HEK293 (cell line): Measurements from ENCODE around the gene WDTC1.

Experiments used
- CTCF ChIA-PET: fragments of 350-600 bp; formaldehyde crosslinking; extraction: SDS; loops from one replicate; lab custom pipeline; 2021; ENCODE audit warnings: antibody characterized with exemption; lab: Yijun Ruan, JAX
- POLR2A ChIA-PET: fragments of 300-600 bp; formaldehyde crosslinking; extraction: SDS; loops from one replicate; lab custom pipeline; 2020; ENCODE audit warnings: antibody characterized with exemption, inconsistent platforms; lab: Yijun Ruan, JAX
- H3K27ac ChIP-seq: fragments of 200-500 bp; sonication (Bioruptor generic); 2 replicates; pipeline ENCODE4 v1.5.1; 2014; ENCODE audit warnings: low read depth, low read length, control low read depth, inconsistent platforms; ENCODE audit errors: extremely low read depth
- H3K36me3 ChIP-seq, 2 experiments: fragments of 200-500 bp in 1 of 2; sonication (Bioruptor generic) in 1 of 2; 1 replicate in 1 of 2; 2 replicates in 1 of 2; pipeline ENCODE4 v1.5.1; 2014 to 2017; ENCODE audit warnings: inconsistent platforms in 2 of 2, low read length in 2 of 2; ENCODE audit not compliant: control insufficient read depth in 2 of 2, insufficient read depth in 1 of 2
- H3K4me1 ChIP-seq: fragments of 200-500 bp; sonication (Bioruptor generic); 2 replicates; pipeline ENCODE4 v1.5.1; 2014; ENCODE audit warnings: mild to moderate bottlenecking, low read length, inconsistent platforms; ENCODE audit not compliant: control insufficient read depth, insufficient read depth
- H3K4me3 ChIP-seq: 2 replicates; pipeline ENCODE4 v1.5.1; 2011; ENCODE audit warnings: low read depth, mild to moderate bottlenecking, control low read depth, low read length, moderate library complexity
- H3K9me3 ChIP-seq: fragments of 200-500 bp; sonication (Bioruptor generic); 2 replicates; pipeline ENCODE4 v1.5.1; 2014; ENCODE audit warnings: low read depth, low read length, inconsistent platforms; ENCODE audit not compliant: control insufficient read depth, insufficient read depth
- CTCF ChIP-seq: fragments of 450-650 bp; formaldehyde crosslinking; IDR thresholded peaks from 2 replicates; pipeline ENCODE4 v1.5.1; 2016; ENCODE audit warnings: missing biosample characterization, missing genetic modification characterization
- KLF8 ChIP-seq: fragments of 450-650 bp; formaldehyde crosslinking; IDR thresholded peaks from 2 replicates; pipeline ENCODE4 v1.5.1; 2016; ENCODE audit warnings: missing biosample characterization, missing genetic modification characterization
- SCRT2 ChIP-seq: fragments of 450-650 bp; formaldehyde crosslinking; IDR thresholded peaks from 2 replicates; pipeline ENCODE4 v1.5.1; 2016; ENCODE audit warnings: missing biosample characterization, missing genetic modification characterization
- SP7 ChIP-seq: fragments of 450-650 bp; formaldehyde crosslinking; IDR thresholded peaks from 2 replicates; pipeline ENCODE4 v1.5.1; 2016; ENCODE audit warnings: missing biosample characterization, missing genetic modification characterization
- ZBTB17 ChIP-seq: fragments of 450-650 bp; formaldehyde crosslinking; IDR thresholded peaks from 2 replicates; pipeline ENCODE4 v1.5.1; 2016; ENCODE audit warnings: missing biosample characterization, missing genetic modification characterization
- ZBTB48 ChIP-seq: fragments of 450-650 bp; formaldehyde crosslinking; IDR thresholded peaks from 2 replicates; pipeline ENCODE4 v1.5.1; 2016; ENCODE audit warnings: missing biosample characterization, missing genetic modification characterization
- ZFP41 ChIP-seq: fragments of 450-650 bp; formaldehyde crosslinking; IDR thresholded peaks from 2 replicates; pipeline ENCODE4 v1.5.1; 2016; ENCODE audit warnings: missing biosample characterization, missing genetic modification characterization, borderline replicate concordance
- ZIC2 ChIP-seq: fragments of 450-650 bp; formaldehyde crosslinking; IDR thresholded peaks from 2 replicates; pipeline ENCODE4 v1.5.1; 2016; ENCODE audit warnings: missing biosample characterization, missing genetic modification characterization
- ZNF114 ChIP-seq: fragments of 450-650 bp; formaldehyde crosslinking; IDR thresholded peaks from 2 replicates; pipeline ENCODE4 v1.5.0; 2017; ENCODE audit warnings: missing biosample characterization, missing genetic modification characterization
- ZNF155 ChIP-seq: fragments of 450-650 bp; formaldehyde crosslinking; IDR thresholded peaks from 2 replicates; pipeline ENCODE4 v1.5.1; 2016; ENCODE audit warnings: missing biosample characterization, missing genetic modification characterization
- ZNF169 ChIP-seq: fragments of 450-650 bp; formaldehyde crosslinking; IDR thresholded peaks from 2 replicates; pipeline ENCODE4 v1.5.1; 2016; ENCODE audit warnings: missing biosample characterization, missing genetic modification characterization
- ZNF2 ChIP-seq: fragments of 450-650 bp; formaldehyde crosslinking; IDR thresholded peaks from 2 replicates; pipeline ENCODE4 v1.5.1; 2016; ENCODE audit warnings: missing biosample characterization, missing genetic modification characterization
- ZNF302 ChIP-seq: fragments of 450-650 bp; formaldehyde crosslinking; IDR thresholded peaks from 2 replicates; pipeline ENCODE4 v1.5.1; 2016; ENCODE audit warnings: missing biosample characterization, missing genetic modification characterization, low read depth
- ZNF335 ChIP-seq: fragments of 450-650 bp; formaldehyde crosslinking; conservative IDR thresholded peaks from 2 replicates; pipeline ENCODE4 v1.5.1; 2016; ENCODE audit warnings: missing biosample characterization, missing genetic modification characterization
- ZNF391 ChIP-seq: fragments of 450-650 bp; formaldehyde crosslinking; IDR thresholded peaks from 2 replicates; pipeline ENCODE4 v1.5.1; 2016; ENCODE audit warnings: low read depth, missing biosample characterization, missing genetic modification characterization, borderline replicate concordance
- ZNF548 ChIP-seq: fragments of 450-650 bp; formaldehyde crosslinking; IDR thresholded peaks from 2 replicates; pipeline ENCODE4 v1.5.1; 2016; ENCODE audit warnings: missing biosample characterization, missing genetic modification characterization
- ZNF621 ChIP-seq: fragments of 450-650 bp; formaldehyde crosslinking; IDR thresholded peaks from 2 replicates; pipeline ENCODE4 v1.5.1; 2017; ENCODE audit warnings: missing biosample characterization, missing genetic modification characterization
- ZNF623 ChIP-seq: fragments of 450-650 bp; formaldehyde crosslinking; IDR thresholded peaks from 2 replicates; pipeline ENCODE4 v1.5.1; 2016; ENCODE audit warnings: missing biosample characterization, missing genetic modification characterization
- ZNF639 ChIP-seq: fragments of 450-650 bp; formaldehyde crosslinking; IDR thresholded peaks from 2 replicates; pipeline ENCODE4 v1.5.1; 2016; ENCODE audit warnings: missing biosample characterization, missing genetic modification characterization
- ZNF654 ChIP-seq: fragments of 450-650 bp; formaldehyde crosslinking; IDR thresholded peaks from 2 replicates; pipeline ENCODE4 v1.5.1; 2016; ENCODE audit warnings: low read depth, missing biosample characterization, missing genetic modification characterization
- ZNF660 ChIP-seq: fragments of 450-650 bp; IDR thresholded peaks from 2 replicates; pipeline ENCODE4 v1.5.1; 2018; ENCODE audit warnings: missing biosample characterization, mild to moderate bottlenecking, missing genetic modification characterization
- TF ChIP-seq, protein P1 (sequence below): fragments of 450-650 bp; formaldehyde crosslinking; IDR thresholded peaks from 2 replicates; pipeline ENCODE4 v1.5.1; 2016; ENCODE audit warnings: missing biosample characterization, missing genetic modification characterization
- TF ChIP-seq, protein P2 (sequence below): fragments of 450-650 bp; IDR thresholded peaks from 2 replicates; pipeline ENCODE4 v1.5.1; 2018; ENCODE audit warnings: missing biosample characterization, mild to moderate bottlenecking, missing genetic modification characterization

Gene WDTC1

GRCh38 chr1:27299385-27300271, 65.2 kb downstream of the WDTC1 start (continued):
- TF ChIP-seq, protein P1, sequence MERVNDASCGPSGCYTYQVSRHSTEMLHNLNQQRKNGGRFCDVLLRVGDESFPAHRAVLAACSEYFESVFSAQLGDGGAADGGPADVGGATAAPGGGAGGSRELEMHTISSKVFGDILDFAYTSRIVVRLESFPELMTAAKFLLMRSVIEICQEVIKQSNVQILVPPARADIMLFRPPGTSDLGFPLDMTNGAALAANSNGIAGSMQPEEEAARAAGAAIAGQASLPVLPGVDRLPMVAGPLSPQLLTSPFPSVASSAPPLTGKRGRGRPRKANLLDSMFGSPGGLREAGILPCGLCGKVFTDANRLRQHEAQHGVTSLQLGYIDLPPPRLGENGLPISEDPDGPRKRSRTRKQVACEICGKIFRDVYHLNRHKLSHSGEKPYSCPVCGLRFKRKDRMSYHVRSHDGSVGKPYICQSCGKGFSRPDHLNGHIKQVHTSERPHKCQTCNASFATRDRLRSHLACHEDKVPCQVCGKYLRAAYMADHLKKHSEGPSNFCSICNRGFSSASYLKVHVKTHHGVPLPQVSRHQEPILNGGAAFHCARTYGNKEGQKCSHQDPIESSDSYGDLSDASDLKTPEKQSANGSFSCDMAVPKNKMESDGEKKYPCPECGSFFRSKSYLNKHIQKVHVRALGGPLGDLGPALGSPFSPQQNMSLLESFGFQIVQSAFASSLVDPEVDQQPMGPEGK (tag by site-specific recombination): 0 out of 2 replicates have a peak, but pooled peaks have one; percentile 18
- TF ChIP-seq ZFP41 (tag by site-specific recombination) (no peak), ZNF548 (no peak), ZIC2 (tag by site-specific recombination) (0 out of 2 replicates have a peak, but pooled peaks have one; percentile 5), ZNF302 (tag by site-specific recombination) (no peak), SCRT2 (tag by site-specific recombination) (no peak), ZNF114 (tag by site-specific recombination) (no peak), ZNF621 (no peak)

GRCh38 chr1:27300341-27301051, 66.1 kb downstream of the WDTC1 start:
- POLR2A ChIA-PET: interaction anchor here (0.6 to 1.4 kb wide), 3 partner anchors 65 to 198 kb away, joined by 3 to 5 read pairs (median 3); no protein-coding TSS in a partner anchor
- TF ChIP-seq ZNF169 (tag by site-specific recombination) (no peak), ZNF391 (tag by site-specific recombination) (peak; percentile 73; the same call in 1 of the 2 replicates), ZNF335 (tag by site-specific recombination) (0 out of 2 replicates have a peak, but pooled peaks have one; percentile 12), KLF8 (tag by site-specific recombination) (peak; percentile 25; the same call in 1 of the 2 replicates), CTCF (tag by site-specific recombination) (peak; percentile 92), ZNF2 (tag by site-specific recombination) (peak; percentile 76), ZNF660 (tag by site-specific recombination) (0 out of 2 replicates have a peak, but pooled peaks have one; percentile 49), ZNF654 (peak; percentile 92), SP7 (tag by site-specific recombination) (peak; percentile 44; the same call in 1 of the 2 replicates), ZBTB48 (tag by site-specific recombination) (peak; percentile 77), ZNF639 (tag by site-specific recombination) (0 out of 2 replicates have a peak, but pooled peaks have one; percentile 37), ZNF155 (tag by site-specific recombination) (no peak), ZIC2 (tag by site-specific recombination) (peak; percentile 100), ZNF623 (tag by site-specific recombination) (no peak), ZBTB17 (tag by site-specific recombination) (peak; percentile 75)
- TF ChIP-seq, protein P2, sequence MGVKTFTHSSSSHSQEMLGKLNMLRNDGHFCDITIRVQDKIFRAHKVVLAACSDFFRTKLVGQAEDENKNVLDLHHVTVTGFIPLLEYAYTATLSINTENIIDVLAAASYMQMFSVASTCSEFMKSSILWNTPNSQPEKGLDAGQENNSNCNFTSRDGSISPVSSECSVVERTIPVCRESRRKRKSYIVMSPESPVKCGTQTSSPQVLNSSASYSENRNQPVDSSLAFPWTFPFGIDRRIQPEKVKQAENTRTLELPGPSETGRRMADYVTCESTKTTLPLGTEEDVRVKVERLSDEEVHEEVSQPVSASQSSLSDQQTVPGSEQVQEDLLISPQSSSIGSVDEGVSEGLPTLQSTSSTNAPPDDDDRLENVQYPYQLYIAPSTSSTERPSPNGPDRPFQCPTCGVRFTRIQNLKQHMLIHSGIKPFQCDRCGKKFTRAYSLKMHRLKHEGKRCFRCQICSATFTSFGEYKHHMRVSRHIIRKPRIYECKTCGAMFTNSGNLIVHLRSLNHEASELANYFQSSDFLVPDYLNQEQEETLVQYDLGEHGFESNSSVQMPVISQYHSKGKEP (tag by site-specific recombination): peak; percentile 35; the same call in 1 of the 2 replicates

More at GRCh38 chr1:27300341-27301051, 66.1 kb downstream of the WDTC1 start:
- H3K4me1 ChIP-seq: no peaks in the 10 kb centered on the region
- no peak overlapping the region for H3K4me3 ChIP-seq
- H3K9me3 ChIP-seq: no peaks in the 10 kb centered on the region
- CTCF ChIA-PET: interaction anchor here (0.6 to 9.8 kb wide), 32 partner anchors 11 to 679 kb away, joined by 3 to 202 read pairs (median 6); partner anchors contain the start of genes AHDC1, CD164L2, GPR3 and MAP3K6
- peaks cover 9 to 96% of the 10 kb centered on the region in 2 experiments; a peak in 2 of 3 replicates for H3K36me3 ChIP-seq
- H3K27ac ChIP-seq: no peak overlapping the region
